NCI-H2107 treated with DMSO at 0.1 percent for 48 hours (cell line): ENCODE data around the gene CFB.
"Not testable (repeated sequence)": the region's sequence is repeated elsewhere in the genome, so short reads cannot be mapped to it uniquely, and the experiment has no call there.

Source experiments
- DNase-seq: peaks from one replicate; lab custom pipeline; 2025; ENCODE audit not compliant: unreplicated experiment; lab: John Stamatoyannopoulos, UW

The CFB gene

GRCh38 chr6:31970604-31971271 lies 24.8 kb downstream of the CFB start:
- peak; percentile 20 for DNase-seq

GRCh38 chr6:31971279-31971992 lies 25.5 kb downstream of the CFB start:
- no peak for DNase-seq

GRCh38 chr6:31971993-31972708 lies 26.3 kb downstream of the CFB start, which contains the start of gene DXO:
Gene DXO (minus strand): TSS chr6:31972138. CDS start chr6:31971675, 463 bp downstream.
- DNase-seq: peak; percentile 62

GRCh38 chr6:31972709-31973350 lies 26.9 kb downstream of the CFB start:
- DNase-seq: no peak

GRCh38 chr6:31976065-31976464 lies 30.2 kb downstream of the CFB start:
- not testable (repeated sequence) for DNase-seq

- DNase-seq: no peak
These were observed 32.0 kb downstream of the CFB start for GRCh38 chr6:31977816-31978431.

- no peak for DNase-seq
These were observed 32.9 kb downstream of the CFB start for GRCh38 chr6:31978831-31979230.

- DNase-seq: no peak
These were observed 33.5 kb downstream of the CFB start for GRCh38 chr6:31979238-31979898.

GRCh38 chr6:31980195-31980876 lies 34.4 kb downstream of the CFB start:
- DNase-seq: not testable (repeated sequence)

GRCh38 chr6:31980998-31981397 lies 35.1 kb downstream of the CFB start:
- not testable (repeated sequence) for DNase-seq

- DNase-seq: not testable (repeated sequence)
These were observed 35.8 kb downstream of the CFB start, which contains the start of gene C4A for GRCh38 chr6:31981744-31982143. Gene C4A (plus strand): TSS chr6:31982057. CDS start chr6:31982108, 51 bp downstream.

GRCh38 chr6:31989363-31989762 lies 43.5 kb downstream of the CFB start:
- not testable (repeated sequence) for DNase-seq

- not testable (repeated sequence) for DNase-seq
These were observed 48.5 kb downstream of the CFB start for GRCh38 chr6:31994421-31994820.

- not testable (repeated sequence) for DNase-seq
These were observed 50.5 kb downstream of the CFB start for GRCh38 chr6:31996385-31996784.
